ENCODE measurements around the gene NKX2-4.
"Not testable (repeated sequence)": the region's sequence is repeated elsewhere in the genome, so short reads cannot be mapped to it uniquely, and the experiment has no call there.

NKX2-4 gene

DNA sequence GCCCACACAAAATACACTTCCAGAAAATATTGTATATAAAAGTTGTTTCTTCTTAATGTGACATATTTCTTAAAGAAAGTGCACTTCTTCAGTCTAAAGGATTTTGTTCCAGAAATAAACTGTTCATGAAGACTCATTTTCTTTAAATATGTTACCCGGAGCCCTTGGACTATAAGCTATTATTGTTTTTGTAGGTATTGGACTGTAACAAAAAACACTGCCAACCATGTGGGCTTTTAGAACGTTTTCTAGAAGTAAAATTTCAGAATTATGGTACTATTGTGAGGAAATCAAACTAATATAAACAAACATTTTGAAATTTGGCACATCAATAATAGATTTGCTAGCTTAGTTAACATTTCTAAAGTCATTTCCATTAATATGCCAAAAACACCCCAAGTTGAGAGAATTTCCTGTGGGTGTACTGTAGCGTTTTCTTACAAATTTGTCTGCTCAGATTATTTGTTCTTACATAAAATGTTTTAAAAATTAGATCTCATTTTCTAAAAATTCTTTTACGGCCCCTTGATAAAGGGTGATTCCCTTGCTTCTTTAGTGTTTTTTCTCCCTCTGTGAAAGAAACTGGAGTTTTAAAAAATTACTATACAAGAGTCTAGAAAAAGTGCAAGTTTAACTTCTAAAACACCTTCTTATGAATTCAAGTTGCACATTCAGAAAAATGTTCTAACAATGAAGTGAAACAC, 3.4 kb downstream of the NKX2-4 start:
- no peak for DNase-seq

DNA sequence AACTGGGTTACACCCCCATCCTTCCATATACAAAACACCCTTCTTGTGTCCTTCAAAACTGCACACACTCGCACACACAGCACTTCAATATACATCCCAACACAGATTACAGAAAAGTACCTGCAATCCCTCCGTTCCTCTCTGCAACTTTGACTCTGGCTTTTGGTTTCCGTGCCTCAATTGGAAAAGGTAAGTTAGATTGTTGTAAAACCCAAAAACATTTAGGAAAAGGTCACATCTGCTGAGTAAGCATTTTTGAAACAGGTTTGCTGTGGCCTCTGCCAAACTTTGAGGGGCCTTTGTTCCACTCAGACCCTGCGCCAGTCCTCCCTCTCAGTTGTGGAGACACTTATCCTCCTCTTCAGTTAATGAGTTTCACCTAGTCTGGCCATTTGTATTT, 4.2 kb downstream of the NKX2-4 start:
- DNase-seq = peak; percentile 43

DNA sequence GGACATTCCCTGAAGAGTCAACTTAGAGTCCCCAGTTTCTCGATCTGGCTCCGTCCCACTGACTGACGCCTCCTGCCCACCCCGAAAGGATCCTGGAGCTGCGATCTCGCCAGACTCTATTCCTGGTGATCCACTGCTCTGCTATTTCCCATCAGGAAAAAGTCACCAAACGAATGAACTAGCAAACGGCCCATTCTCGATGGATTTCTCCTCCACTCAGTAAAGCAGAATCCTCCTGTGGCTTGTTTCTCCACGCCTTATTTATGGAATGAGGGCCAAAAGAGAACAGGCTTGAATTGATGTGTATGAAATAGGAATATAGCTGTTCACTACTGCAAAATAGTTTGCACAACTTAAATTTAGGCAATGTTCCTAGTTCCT, 5.4 kb downstream of the NKX2-4 start:
- no peak for DNase-seq

DNA sequence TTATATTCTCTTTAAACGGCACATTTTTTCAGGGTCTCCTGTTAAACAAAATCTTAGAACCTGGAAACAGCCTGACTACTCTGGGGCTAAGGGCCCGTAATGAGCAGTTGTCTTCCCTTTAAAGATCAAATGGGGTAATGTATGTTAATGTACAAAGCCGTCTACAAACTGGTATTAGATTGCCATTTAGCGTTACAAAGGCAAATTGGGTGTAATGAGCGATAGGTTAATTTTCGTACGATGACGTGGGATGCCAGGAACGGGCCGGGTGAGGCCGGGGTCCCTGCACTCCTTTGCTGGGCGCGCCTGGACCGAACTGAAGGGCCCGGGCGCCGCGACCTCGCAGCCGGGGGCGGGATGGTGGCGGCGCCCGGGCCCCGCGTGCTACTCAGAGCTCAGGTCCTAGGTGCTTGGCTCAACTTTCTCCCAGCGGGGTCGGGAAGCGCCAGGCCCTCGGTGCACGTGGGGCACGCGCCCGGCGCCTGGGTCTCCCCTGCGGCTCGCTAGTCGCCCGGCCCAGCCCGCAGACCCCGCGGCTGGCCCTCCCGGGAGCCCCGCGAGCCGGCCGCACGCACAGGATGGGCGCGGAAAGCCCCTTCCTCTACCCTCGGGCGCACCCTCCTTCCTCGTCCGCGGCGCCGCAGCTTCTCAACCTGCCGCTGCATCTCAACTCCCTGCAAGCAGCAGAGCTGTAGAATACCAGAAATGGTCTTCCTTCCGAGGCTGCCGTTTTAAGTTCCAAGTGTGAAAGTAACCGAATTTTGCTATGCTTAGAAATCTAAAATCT, 5.9 kb downstream of the NKX2-4 start:
- DNase-seq = no peak

DNA sequence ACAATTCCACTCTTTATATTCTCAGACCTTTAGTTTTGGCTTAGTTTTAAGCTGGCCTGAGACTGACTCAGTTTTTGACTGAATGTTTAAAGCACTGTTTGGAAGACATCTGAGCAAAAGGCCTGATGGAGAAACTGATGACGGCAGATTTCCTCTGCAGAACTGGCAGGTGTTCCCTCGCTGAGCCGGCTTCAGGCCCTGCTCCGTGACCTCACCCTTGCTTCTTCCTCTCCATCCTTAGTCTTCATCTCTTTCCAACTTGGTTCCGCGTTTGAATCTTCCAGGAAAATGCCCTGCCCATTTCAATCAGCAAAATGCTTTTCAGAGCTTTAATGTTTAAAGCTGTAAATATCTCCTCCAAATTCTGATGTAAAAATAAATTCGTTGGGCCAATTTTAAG, 6.6 kb downstream of the NKX2-4 start:
- DNase-seq = no peak

DNA sequence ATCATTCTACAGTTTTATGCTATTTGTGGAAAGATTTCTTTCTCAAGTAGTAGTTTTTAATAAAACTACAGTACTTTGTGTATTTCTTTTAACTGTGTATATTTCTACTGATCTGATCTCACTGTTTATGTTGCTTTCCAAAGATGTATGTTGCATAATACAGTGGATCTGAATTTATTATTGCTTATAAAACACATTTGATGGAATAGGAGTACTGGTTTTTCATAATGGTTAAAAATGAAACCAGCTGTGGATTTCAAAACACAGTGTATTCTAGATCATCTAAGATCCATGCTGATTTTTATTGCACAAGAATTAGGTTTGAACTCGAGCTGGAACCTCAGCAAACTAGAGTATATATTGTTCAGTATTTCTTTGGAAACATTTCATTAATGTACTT, 8.0 kb downstream of the NKX2-4 start:
- DNase-seq = no peak

DNA sequence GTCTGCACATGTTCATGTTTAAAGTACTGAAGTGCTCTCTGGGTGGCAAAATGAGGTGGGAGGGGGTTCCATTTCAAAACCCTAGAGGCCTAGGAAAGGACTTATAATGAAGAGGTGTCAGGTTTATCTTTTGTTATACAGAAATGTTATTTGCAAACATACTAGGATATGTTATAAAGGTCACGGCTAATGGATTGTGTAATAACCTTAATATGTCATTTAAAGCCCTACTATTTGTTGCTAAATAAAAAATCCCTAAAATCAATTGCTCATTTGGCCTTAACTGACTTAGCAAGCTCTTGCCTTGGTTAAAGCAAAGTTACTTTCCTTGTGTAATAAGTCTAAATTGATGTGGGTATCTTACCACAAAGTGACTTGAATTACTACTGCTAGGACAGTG, 8.8 kb downstream of the NKX2-4 start:
- peak; percentile 53 for DNase-seq

DNA sequence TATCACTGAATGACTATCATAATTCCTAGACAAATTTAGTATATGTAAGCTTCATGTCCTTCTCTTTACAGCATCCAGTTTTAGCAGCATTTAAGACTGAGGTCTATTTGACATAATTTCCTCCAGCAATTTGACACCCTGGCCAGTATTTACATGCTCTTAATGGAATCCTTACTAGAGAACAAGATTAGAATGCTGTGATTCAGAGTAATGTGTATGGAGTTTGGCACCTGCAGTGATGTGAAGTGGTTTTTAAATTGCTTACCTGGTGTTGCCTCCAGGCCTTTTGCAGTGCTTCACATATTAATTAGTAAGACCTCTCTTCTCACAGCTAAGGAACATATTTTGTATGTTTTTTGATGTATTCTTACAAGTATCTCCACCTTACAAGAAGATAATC, 9.8 kb downstream of the NKX2-4 start:
- peak; percentile 76 for DNase-seq

DNA sequence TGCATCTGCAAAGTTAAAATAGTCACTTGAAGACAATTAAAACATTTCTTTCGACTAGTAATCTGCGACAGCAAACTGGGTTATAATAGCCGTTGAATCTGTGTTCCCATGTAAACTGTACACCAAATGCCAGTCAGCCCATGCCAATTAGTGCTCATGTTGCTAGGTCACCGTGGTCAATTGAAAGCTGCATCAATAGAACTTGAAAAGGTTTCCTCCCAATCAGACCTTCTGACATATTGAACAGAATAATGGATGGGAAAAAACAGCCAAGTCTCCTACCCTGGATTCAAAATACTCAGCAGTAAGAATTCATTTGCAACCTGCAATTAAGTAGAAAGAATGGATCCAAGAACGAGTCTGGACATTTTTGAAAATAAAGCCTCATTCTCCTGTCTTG, 11.2 kb downstream of the NKX2-4 start:
- DNase-seq = no peak

DNA sequence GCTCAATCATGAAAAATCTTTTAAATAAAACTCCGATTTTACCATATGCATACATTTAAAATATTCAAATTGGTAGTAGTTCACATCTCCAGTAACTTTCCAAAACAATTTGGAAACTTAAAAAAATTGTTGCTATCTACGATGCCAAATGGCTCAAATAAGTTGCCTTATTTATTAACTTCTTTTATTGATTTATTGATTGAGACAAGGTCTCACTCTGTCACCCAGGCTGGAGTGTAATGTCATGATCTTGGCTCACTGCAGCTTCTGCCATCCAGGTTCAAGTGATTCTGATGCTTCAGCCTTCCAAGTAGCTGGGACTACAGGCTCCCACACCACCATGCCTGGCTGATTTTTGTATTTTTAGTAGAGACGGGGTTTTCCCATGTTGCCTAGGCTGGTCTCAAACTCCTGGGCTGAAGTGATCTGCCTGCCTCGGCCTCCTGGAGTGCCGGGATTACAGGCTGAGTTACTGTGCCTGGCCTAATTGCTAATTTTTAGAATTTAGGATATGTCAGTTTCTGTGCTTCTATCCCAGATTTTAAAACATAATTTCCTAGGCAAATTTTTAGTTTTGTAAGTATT, 12.9 kb downstream of the NKX2-4 start:
- no peak for DNase-seq

DNA sequence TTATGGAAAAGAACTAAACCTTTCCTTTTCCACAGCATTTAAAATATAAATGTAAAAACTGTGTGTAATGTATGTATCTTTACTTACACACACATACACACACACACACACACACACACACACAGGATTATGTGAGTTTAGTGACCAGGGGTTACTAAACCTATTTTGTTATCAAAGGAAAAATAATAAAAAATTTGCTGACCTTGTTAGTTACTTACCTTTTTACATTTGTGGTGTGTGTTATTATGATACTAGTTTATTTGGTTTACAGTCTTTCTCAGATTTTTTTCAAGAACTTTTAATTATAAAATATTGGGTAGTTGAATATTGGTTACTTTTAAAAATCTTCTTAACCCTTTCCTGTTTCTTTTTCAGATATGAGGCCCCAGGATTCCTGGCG, 15.7 kb downstream of the NKX2-4 start:
- no peak for DNase-seq

DNA sequence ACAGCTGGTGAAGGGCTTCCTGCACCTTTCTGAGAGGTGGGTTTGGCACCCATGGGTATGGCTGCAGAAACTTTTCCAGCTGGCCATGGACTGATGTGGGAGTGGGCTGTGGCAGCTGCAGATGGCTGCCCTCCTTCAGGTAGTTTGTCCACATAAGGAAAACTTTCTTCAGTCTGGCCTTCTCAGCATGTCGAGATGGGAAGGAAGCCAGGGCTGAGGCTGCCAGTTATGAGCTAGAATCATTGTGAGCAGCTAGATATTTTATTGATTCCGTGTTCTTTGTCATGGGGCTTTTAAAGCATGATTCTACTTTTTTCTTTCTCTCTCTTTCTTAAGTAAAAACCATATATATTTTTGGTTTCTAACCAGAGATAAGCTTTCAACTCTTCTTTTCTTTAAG, 16.6 kb downstream of the NKX2-4 start:
- no peak for DNase-seq

DNA sequence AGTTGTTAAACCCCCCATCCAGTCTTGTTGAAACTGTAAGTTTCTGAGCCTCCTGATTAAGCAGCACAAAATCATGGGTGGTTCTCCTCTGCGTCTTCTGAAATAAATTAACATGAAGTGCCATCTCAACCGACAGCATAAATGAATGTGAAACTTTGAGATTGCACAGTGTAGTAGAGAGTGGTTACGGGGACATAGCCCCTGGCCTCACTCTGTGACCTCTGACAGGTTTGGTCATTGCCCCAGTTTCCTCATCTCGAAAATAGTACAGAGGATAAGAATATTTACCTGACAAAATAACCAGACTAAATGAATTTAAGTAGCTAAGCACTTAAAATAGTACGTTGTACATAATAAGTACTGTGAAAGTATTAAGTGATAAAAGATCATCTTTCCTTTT, 19.1 kb downstream of the NKX2-4 start:
- no peak for DNase-seq

DNA sequence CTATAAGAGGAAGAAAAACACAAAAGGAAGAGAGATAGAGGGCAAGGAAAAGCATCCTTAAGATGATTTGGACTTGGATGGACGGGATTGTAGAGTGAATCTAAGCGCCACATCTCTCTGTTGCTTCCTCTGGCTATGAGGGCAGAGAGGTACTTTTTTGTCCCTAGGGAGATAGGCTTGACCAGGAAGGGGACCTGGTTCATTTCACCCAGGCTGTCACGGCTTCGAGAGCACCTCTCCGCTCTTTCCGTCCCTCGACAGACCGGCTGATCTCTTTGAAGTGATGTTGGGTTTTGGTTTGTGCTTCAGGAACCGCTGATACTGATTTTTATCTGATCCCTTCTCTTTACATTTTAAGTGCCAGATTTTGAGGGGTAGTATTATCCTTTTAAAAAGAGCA, 19.6 kb downstream of the NKX2-4 start:
- DNase-seq = no peak

DNA sequence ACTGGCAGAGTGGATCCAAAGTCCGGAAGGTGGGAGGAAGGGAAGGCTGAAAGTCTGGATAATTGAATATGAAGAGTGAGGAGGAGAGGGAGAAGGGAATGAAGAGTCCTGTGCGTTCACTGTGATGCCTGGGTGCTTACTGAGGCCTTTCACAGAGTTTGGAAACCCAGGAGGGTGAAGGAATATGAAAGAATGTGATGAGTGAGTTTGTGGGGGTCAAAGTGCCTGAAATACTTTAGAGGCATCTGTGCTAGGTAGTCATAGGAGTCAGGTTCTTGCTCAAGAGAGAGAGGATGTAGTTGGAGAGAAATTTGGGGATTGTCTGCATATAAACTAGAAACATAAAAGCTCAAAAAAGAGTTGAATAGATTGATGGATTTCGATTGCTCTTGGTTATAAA, 20.7 kb downstream of the NKX2-4 start:
- DNase-seq = no peak

DNA sequence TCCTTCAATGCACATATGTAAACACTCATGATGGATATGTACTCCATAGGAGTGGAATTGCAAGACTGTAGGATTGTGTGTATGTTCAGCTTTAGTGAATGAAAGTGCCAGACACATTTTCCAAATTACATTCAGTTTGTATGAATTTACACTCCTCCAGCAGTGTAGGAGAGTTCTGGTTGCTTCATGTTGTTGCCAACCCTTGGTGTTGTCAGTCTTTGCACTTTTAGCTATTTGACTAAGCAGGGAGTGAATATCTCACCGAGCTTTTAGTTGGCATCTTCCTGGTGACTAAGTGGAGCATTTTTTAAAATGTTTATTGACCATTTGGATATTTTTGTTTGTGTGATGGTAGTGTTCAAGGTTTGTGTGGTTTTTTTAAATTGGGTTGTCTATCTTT, 23.9 kb downstream of the NKX2-4 start:
- DNase-seq = no peak

DNA sequence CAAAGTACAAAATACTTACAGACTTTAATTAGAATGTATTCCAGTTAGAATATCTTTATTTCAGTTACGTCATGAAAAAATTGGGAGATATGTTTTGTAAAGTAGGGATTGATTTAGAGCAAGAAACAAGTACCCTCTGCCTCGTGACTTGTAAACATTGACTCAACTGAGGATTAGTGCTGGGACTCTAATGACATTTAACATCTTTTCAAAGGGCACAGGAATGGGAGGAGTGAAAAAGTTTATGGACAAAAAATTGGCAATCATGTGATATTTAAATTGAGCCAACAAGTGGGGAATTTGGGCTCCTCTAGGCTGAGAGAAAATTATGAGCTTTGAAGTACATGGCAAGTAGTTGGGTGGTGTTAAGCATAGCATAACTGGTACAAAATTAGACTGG, 25.3 kb downstream of the NKX2-4 start:
- no peak for DNase-seq

DNA sequence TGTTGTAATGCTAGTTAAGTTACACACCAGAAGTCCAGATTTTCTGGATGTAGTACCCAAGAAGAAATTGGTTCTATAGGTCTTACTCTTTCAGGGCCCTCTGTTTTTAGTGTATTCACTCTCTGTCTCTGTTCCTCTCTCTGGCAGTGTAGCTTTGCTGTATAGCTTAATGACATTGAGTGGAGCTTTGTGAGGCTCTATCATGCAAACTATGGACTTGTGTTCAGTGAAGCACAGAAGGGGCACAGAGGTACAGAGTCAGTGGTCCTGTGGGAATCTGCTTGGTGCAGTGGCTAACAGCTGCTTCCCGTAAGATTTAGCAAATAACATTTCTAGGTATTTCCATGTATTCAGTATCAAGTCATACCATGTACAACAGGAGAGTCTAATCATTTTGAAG, 26.1 kb downstream of the NKX2-4 start:
- no peak for DNase-seq

DNA sequence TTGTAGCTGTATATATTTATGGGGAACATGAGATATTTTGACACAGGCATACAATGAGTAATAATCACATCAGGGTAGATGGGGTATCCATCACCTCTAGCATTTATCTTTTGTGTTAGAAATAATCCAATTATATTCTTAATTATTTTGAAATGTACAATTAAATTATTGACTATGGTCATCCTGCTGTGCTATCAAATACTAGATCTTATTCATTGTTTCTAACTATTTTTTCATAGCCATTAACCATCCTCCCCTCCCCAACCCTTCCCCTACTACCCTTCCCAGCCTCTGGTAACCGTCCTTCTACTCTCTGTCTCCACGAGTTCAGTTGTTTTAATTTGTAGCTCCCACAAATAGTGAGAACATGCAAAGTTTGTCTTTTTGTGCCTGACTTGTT, 28.5 kb downstream of the NKX2-4 start:
- DNase-seq = no peak

DNA sequence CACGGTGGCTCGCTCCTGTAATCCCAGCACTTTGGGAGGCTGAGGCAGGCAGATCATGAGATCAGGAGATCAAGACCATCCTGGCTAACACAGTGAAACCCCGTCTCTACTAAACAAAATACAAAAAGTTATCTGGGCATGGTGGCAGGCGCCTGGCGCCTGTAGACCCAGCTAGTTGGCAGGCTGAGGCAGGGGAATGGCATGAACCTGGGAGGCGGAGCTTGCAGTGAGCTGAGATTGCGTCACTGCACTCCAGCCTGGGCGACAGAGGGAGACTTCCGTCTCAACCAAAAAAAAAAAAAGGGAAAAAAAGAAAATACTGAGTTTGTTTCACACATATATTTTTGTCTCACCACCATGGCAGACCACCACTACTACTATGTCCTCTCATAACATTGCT, 31.1 kb downstream of the NKX2-4 start:
- DNase-seq = not testable (repeated sequence)

DNA sequence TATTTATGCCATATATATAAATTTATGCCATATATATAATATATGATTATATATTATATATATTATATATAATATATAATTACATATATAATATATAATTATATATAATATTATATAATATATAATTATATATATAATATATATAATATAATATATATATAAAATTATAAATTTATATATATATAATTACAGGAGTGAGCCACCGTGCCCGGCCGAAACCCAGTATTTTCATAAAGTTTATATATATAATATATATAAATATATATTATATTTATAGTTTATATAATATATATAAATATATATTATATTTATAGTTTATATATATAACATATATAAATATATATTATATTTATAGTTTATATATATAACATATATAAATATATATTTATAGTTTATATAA, 31.6 kb downstream of the NKX2-4 start:
- DNase-seq = no peak

DNA sequence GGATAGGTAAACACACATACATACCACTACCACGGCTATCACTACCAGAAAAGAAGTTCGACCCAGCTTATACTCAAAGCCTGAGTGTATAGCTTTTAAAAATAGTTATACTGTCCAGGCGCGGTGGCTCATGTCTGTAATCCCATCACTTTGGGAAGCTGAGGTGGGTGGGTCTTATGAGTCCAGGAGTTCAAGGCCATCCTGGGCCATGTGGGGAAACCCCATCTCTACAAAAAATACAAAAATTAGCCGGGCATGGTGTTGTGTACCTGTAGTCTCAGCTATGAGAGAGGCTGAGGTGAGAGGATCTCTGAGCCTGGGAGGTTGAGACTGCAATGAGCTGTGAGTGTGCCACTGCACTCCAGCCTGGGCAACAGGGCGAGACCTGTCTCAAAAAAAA, 32.9 kb downstream of the NKX2-4 start:
- DNase-seq = no peak

DNA sequence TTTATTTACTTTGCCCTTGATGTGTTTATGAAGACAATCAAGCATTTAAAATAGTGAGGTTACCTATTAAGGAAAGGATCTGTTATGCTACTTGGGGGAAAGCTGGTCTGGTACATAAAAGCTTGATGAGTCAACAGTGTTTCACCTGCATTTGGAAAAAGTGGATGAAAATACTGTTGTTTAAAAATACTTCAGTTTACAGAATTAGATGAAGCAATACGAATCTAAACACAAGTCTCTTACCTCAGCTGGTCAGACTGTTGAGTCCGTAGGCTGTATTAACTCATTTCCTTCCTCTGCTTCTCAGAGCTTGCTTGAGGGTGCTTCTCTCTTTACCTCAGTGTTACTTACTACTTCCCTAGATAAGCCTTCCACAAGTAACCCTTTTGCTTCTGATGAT, 36.1 kb downstream of the NKX2-4 start:
- peak; percentile 48 for DNase-seq

DNA sequence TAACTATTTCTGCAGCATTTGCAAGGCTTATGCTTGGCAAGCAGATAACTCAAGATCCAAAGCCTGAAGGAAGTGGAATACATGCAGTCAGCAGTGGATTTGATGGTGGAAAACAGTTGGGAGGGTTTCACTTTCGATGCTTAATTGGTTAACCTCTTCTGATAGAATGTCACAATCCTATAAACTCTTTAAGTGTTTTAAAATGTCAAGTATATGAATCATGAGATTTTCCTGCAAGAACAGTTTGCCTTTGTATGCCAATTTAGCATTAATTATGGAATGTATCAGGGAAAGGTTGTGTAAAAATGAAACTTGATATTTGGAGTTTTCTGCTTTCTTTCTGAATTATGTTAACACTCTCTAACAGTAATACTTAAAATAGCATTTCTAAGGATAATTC, 36.6 kb downstream of the NKX2-4 start:
- no peak for DNase-seq

DNA sequence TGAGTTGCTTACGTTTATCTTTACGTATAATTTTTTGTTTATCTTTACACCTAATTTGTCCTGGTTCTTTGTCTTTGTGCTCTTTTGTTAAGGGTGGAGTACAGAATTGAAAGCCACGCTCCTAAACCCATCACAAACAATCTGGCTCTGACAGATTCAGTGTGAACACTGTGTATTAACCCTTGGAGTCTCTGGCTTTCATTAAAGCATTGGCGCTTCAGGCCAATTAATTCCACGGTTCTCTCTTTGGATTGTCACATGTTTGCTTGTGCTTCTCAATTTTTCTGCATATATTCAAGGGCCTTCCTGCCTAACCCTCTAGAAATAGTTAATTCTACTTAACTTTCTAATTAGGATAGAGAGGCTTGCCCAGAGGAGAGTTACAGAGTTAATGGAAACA, 38.6 kb downstream of the NKX2-4 start:
- DNase-seq = no peak

Data from NCI-H2029 treated with DMSO at 0.1 percent for 48 hours (cell line).